Testis (tissue), 2 donors: ENCODE results near the gene PCDHB14.
"Not testable (repeated sequence)": the region's sequence is repeated elsewhere in the genome, so short reads cannot be mapped to it uniquely, and the experiment has no call there.

Experiments
- POLR2A ChIP-seq: fragments of 450-650 bp; IDR thresholded peaks from one replicate; pipeline ENCODE4 v1.6.1; 2017; ENCODE audit warnings: antibody characterized with exemption, mild to moderate bottlenecking, moderate library complexity
- TF ChIP-seq, protein P1 (sequence below), 3 experiments: fragments of 450-650 bp in 2 of 3; fragments of 200-600 bp in 1 of 3; sonication (generic) in 1 of 3; IDR thresholded peaks; one replicate each; pipeline ENCODE4 v1.5.1; 2016 to 2019; ENCODE audit warnings: antibody characterized with exemption in 3 of 3, mild to moderate bottlenecking in 2 of 3, moderate library complexity in 1 of 3

GRCh38 chr5:141224844-141225243, 1.7 kb downstream of the PCDHB14 start:
- TF ChIP-seq, protein P1, sequence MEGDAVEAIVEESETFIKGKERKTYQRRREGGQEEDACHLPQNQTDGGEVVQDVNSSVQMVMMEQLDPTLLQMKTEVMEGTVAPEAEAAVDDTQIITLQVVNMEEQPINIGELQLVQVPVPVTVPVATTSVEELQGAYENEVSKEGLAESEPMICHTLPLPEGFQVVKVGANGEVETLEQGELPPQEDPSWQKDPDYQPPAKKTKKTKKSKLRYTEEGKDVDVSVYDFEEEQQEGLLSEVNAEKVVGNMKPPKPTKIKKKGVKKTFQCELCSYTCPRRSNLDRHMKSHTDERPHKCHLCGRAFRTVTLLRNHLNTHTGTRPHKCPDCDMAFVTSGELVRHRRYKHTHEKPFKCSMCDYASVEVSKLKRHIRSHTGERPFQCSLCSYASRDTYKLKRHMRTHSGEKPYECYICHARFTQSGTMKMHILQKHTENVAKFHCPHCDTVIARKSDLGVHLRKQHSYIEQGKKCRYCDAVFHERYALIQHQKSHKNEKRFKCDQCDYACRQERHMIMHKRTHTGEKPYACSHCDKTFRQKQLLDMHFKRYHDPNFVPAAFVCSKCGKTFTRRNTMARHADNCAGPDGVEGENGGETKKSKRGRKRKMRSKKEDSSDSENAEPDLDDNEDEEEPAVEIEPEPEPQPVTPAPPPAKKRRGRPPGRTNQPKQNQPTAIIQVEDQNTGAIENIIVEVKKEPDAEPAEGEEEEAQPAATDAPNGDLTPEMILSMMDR (IDR thresholded peaks at IDR 0.05): not testable (repeated sequence)
- not testable (repeated sequence) for TF ChIP-seq POLR2A
